GM18870 (cell line): Measurements from ENCODE around the gene SMG6.
"Not testable (repeated sequence)": the region's sequence is repeated elsewhere in the genome, so short reads cannot be mapped to it uniquely, and the experiment has no call there.

ENCODE experiments used
- ATAC-seq: cut with Tn5 transposase; IDR thresholded peaks from one replicate; pipeline ENCODE4 v1.9.1; 2021; ENCODE audit warnings: moderate library complexity; ENCODE audit not compliant: unreplicated experiment

The SMG6 gene

DNA sequence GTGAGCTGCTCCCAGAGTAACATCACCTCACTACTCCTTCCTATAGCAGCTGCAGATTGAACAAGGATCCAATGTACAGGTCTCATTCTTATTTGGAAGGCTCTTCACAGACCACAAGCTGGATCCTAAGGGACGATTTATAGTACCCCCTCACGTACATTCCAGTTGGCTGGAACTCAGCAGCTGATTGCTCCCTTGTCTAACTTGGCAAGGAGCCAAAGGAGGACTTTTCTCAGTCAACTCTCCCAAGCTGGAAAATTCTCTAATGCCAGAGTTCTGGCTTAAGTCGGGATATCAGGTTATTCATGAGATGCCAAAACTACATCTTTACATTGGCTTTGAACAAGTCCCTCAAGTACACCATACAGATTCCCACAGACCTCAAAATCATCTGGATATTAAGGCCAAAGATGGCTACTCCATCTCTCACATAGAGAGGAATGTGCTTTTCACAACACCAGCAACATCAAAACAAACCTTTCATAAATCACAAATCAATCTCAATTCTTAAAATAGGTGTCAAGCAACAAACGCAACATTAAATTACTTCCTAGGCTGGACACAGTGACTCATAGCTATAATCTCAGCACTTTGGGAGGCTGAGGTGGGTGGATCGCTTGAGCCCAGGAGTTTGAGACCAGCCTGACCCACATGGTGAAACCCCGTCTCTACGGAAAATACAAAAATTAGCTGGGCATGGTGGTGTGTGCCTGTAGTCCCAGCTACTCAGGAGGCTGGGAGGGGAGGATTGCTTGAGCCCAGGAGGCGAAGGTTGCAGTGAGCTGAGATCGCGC, 39.3 kb downstream of the SMG6 start:
- ATAC-seq: no peak

DNA sequence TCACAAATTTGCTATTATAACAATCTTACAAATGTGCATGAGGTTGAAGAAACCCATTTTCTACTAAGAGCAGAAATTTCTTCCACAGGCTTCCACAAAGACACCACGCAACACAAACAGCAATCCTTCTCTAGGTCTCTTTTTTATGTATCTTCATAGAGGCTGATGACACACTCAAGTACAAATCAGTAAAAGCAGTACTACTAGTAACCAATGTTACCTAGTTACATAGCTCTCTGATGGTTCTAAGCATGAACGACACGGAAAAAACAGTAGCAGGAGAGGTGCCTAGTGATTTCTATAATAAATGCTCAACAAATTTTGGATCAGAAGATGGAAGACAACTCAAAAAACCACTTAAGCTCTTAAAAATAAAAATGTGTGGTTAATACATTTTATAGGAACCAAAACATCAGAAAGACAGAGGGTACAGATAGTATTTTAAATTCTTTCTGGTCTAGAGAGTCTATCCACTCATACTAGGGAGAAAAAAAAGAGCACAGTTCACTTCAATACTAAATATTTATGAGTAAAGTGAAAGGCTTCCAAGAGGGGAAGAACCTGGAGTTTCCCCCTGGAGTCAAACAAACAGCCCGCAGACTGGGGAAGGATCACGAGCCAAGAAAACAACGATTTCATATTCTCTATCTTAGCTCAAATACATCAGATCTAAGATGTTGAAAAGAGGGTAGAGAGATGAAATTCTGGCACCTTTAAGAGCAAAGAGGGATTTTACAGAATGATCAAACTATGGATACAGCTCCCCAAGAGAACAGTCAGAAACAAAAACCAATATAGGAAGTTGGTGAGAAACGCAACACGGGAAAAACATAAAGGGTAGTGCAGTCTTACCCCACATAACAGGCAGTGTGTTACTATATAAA, 40.2 kb downstream of the SMG6 start:
- no peak for ATAC-seq

GRCh38 chr17:2262135-2262587, 41.4 kb downstream of the SMG6 start:
- ATAC-seq: no peak

GRCh38 chr17:2259769-2260536, 43.6 kb downstream of the SMG6 start:
- ATAC-seq: peak; percentile 56

DNA sequence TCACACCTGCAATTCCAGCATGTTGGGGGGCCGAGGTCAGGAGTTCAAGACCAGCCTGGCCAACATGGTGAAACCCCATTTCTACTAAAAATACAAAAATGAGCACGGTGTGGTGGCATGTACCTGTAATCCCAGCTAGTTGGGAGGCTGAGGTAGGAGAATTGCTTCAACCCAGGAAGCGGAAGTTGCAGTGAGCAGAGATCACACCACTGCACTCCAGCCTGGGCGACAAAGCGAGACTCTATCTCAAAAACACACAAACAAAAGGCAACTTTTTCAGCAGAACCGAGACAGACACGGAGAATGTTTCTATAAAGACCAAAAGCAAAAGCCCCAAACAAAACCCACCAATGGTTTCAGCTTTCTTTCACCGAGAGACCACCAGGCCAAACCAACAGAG, 44.8 kb downstream of the SMG6 start:
- not testable (repeated sequence) for ATAC-seq

DNA sequence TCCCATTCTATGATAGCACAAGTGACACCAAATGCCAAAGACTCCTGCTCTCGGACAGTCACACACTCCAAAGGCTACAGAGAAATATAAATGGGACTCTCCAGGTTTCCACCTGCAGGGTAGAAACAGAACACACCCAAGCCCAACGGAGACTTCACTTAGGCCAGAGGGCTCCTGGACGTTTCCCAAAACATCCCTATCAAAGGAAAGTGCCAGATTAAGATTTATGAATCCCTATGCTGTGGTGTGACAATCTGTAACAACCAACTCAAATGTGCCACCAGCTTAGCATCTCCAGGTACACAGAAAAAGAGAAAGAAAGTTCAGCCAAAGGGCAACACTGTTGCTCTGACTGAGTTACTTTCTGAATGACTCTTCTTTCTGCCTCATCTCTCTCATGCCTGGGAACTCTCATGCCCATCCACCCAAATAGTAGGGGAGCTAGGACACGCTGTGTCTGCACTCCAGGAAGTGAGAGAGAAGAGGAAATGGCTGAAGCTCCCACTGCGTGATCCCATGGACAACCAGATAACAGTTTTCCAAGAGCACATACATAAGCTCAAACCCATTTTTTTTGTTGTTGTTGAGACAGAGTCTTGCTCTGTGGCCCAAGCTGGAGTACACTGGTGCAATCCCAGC, 49.7 kb downstream of the SMG6 start:
- peak; percentile 85 for ATAC-seq

DNA sequence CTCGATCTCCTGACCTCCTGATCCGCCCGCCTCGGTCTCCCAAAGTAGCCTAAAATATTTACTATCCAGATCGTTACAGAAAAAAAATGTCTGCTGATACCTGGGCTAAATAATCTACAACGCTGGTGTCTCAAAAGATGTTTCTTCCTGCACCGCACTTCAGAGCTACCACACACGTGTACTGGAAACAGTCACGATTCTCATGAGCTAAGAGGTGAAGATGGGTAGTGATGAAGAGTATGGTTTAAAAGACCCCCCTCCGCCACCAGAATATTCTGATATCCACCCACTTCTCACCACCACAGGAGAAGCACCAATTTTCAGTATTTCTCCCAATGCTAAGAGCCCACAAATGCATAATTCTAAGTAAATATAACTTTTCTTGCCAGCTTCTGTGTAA, 50.2 kb downstream of the SMG6 start:
- ATAC-seq: no peak

DNA sequence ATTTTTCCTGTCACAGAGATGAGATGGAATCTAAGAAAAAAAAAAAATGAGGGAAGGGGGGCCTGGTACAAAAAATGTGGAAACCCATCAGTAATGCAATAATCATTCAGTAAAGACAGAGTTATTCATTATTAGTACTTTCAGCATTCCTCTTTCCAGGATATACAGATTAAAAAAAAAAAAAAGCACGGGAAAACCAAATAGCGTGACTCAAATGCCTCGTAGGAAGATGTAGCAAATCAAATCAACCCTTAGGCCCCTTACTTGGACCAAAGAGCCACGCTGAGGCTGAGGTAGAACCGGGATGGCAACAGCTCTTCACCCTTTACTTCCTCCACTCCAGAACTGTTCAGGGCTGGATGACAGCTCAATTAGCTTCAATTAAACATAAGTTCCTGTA, 52.5 kb downstream of the SMG6 start:
- no peak for ATAC-seq

- ATAC-seq: no peak
These were observed 53.2 kb downstream of the SMG6 start for GRCh38 chr17:2250140-2251095.

GRCh38 chr17:2247005-2247404, 56.6 kb downstream of the SMG6 start:
- no peak for ATAC-seq

- ATAC-seq: no peak
These were observed 58.8 kb downstream of the SMG6 start for GRCh38 chr17:2244545-2245525.

- ATAC-seq: no peak
These were observed 59.6 kb downstream of the SMG6 start for GRCh38 chr17:2243953-2244352.

DNA sequence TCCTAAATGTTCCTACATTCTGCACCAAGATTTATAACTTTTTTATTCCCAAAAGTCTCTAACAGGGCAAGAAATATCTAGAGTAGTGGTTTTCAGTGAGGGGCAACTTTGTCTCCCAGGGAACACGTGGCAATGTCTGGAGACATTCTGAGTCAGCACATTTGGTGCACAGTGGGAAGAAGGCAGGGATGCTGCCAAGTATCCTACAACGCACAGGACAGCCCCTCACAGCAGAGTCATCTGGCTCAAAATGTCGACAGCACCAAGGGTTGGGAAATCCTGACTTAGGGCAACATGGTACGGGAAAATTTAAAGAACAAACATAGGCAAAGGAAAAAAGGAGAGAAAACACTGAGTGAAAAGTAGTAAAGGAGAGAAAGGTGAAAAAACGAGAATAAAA, 61.8 kb downstream of the SMG6 start:
- no peak for ATAC-seq

- no peak for ATAC-seq
These were observed 63.0 kb downstream of the SMG6 start for GRCh38 chr17:2240541-2240940.

DNA sequence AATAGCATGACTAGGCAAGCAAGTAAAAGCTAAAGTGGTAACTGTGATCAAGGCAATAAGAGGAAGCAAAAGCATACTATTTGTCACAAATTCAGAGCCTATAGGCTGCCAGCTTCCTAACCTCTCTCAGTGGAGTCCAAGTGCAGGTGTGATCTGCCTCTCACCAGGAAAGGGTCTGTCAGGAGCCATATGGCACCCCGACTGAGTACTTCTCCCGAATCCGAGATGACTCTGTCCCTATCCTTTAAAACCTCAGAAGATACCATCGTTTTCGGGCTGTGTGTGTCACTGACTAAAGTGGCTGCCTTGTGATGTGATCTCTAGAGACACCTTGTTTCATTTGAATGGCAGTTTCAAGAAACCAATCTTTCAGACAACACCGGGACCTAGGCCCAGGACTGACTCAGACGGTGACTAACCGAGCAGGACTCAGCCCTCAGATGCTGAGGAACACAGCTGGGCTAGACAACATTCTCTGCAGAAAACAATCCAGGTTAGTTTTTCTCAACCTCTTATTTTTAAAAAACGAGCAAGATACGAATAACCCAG, 63.6 kb downstream of the SMG6 start:
- ATAC-seq: peak; percentile 52

GRCh38 chr17:2239170-2239551, 64.4 kb downstream of the SMG6 start:
- ATAC-seq: no peak

DNA sequence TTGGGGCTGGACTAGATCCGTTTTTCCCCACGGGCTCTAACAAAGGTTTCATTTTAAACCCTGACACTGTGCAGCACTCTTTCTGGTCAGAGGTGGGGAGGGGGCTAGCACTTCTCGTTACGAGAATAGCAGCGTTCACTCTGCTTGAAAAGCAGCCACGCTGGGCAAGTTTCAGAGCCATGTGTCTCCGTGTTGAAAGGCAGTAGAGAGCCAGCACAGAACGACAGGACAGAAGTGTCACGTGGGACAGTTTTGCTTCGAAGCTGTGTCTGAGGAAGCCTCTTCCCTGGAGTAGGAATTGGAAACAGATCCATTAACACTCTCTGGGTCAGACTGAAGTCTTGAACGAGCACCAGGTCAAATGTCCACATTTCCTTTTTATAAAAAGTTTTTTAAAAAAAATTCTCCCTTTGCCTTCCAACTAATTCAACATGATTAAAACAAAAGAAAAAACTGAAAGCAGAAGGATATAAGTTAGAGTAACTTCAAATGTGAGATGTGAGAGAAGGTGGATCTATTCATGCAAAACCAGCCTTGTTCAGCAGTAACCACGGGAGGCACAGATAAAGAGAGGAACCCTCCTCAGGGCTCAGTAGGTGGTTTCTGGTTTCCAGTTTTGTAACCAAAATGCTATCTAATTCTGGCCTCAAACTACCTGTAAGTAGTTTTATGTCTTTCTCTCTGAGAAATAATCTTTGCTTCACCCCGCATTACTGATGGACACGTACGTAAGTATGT, 65.0 kb downstream of the SMG6 start:
- no peak for ATAC-seq

GRCh38 chr17:2237950-2238349, 65.6 kb downstream of the SMG6 start:
- no peak for ATAC-seq
